GM15510 (cell line): ENCODE measurements around the gene RPTOR.

Experiments used
- POLR2A ChIP-seq: IDR thresholded peaks from 3 replicates; pipeline ENCODE4 v1.6.1; 2011; ENCODE audit warnings: borderline replicate concordance; ENCODE audit not compliant: insufficient read length; ENCODE audit errors: extremely low read depth

RPTOR gene

DNA sequence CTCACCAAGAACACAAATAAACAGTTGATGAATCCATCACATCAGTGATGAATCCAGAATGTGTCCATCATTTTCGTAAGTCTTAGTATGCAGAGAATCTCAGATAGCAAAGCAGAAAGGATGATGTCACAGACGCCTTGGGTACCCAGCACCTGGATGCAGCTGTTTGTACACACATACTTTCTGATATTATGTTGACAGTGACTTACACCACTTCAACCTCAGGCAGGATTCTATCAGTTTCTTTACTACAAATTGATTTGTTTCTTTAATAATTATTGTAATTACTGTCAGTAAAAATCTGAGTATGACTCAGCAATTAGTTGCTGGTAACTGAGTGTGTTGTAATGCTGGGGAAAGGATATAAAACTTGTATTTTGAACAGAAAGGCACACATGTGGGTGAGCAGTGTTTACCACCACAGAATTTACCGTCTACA, 159.8 kb downstream of the RPTOR start:
- no peak for TF ChIP-seq POLR2A

GRCh38 chr17:80704894-80705293, 160.3 kb downstream of the RPTOR start:
- no peak for TF ChIP-seq POLR2A

DNA sequence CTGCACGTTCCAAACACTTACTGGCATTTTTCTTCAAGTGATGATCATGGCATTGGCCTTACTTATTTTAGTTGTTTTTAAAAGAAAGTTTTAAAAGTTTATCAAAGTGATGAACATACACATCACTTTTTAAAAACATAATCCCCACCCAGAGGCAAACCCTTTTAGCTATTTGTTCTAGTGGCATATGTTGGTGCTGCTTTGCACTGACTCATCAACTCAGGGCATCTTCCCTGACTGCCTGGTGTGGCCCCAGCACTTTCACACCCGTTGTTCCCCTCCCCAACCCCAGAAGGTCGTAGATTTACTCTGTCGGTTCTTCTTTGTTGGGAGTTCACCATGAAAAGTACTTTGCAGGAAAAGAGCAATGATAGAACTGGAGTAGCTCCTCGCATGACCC, 161.3 kb downstream of the RPTOR start:
- TF ChIP-seq POLR2A, result no peak

- TF ChIP-seq POLR2A, result no peak
Observed at GRCh38 chr17:80706463-80706867, 161.8 kb downstream of the RPTOR start.

DNA sequence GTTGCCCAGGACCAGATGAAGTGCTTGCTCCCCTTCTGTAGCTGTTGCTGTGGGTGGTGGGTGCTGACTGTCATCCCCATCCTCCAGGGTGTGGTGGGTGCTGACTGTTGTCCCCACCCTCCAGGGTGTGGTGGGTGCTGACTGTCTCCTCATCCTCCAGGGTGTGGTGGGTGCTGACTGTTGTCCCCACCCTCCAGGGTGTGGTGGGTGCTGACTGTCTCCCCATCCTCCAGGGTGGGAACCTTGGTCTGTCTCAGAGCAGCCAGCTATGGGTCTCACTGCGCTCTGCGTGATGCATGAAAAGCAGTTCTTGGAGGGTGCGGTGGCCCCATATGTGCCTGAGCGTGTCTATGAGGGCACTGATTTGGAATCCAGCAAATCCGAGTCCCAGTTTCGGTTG, 163.8 kb downstream of the RPTOR start:
- TF ChIP-seq POLR2A, result no peak

DNA sequence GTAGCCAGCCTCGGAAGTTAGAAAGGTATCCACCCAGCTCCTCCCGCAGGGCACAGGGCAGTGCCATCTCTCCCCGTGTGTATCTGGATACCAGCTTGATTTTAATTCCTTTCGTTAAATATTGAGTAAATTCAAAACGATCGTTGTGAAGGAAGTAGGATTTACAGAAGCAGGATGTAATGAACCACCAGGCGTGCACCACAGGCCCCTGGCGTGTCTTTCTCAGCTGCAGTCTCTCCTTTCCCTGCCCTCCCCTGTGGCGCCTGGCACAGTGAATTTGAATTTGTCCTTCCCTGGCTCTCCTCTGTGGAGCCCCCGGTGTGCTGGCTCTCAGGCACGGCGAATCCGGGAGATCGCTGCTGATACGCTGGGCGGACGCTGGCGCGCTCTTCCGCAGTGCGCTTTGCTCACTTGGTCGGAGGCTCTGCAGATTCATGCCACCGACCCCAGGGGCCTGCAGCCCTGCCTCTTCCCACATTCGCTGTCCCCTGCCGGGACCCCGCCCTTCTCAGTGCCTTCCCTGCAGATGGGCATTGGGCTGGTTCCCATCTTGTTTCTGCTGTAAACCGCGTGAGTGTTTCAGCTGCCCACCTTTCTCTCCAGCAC, 164.6 kb downstream of the RPTOR start:
- no peak for TF ChIP-seq POLR2A

DNA sequence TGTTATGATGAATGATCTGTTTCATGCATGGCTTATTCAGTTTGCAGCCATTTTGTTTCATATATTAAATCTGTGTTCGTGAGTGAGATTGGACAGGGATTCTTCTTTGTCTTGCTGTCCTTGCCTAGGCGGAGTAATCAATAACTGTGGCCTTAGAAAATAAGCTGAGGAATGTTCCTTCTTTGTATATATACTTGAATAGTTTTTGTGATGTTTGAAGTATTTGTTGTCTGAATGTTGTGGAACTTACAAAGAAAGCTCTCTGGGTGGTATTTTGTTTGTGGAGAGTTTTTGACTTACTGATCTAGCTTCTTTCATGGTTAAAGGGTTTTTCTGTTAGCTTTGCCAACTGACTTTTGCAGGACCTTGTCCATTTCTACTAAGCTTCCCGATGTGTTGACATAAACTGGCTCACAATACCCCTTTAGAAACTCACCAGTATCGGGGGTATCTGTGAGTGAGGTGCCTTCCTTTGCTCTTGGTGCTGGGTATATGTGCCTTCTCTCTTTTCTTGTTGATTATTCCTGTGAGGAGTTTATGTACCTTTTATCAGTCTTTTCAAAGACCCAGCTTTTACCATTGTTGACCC, 166.2 kb downstream of the RPTOR start:
- TF ChIP-seq POLR2A, result no peak

GRCh38 chr17:80712089-80712488, 167.5 kb downstream of the RPTOR start:
- no peak for TF ChIP-seq POLR2A

DNA sequence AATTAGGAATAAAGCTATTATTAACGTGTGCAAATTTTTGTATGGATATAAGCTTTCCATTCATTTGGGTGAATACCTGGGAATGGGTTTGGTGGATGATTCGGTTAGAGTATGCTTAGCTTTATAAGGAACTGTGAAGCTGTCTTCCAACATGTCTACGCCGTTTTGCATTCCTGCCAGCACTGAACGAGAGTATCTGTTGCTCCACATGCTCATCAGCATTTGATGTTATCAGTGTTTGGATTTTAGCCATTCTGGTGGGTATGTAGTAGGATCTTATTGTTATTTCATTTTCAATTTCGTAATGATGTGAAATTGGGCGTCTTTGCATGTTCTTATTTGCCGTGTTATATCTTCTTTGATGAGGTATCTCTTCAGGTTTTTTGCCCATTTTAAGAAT, 168.0 kb downstream of the RPTOR start:
- TF ChIP-seq POLR2A, result no peak

GRCh38 chr17:80716986-80717719, 172.5 kb downstream of the RPTOR start:
- TF ChIP-seq POLR2A, result no peak

- TF ChIP-seq POLR2A, result no peak
Observed at GRCh38 chr17:80717720-80718083, 173.1 kb downstream of the RPTOR start.

GRCh38 chr17:80718428-80718827, 173.8 kb downstream of the RPTOR start:
- TF ChIP-seq POLR2A, result no peak

DNA sequence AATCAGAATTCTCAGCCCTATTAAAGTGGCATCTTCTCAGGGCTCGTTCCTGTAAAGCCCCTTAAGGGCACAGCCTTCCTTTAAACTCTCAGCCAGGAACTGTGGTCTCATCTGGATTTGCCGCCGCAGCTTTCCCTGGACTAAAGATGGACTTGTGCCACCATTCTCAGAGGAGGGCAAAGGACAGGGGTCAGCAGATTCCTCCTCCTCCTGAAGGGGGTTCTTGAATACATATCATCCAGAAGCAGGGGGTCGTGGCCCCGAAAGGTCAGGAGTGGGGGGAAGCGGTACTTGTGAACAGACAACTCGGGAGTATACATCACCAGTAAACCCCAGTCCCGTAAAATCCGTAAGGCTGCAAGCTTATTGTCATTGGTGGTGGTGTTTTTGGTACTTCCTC, 174.8 kb downstream of the RPTOR start:
- no peak for TF ChIP-seq POLR2A

GRCh38 chr17:80720610-80721577, 176.3 kb downstream of the RPTOR start:
- TF ChIP-seq POLR2A, result no peak

DNA sequence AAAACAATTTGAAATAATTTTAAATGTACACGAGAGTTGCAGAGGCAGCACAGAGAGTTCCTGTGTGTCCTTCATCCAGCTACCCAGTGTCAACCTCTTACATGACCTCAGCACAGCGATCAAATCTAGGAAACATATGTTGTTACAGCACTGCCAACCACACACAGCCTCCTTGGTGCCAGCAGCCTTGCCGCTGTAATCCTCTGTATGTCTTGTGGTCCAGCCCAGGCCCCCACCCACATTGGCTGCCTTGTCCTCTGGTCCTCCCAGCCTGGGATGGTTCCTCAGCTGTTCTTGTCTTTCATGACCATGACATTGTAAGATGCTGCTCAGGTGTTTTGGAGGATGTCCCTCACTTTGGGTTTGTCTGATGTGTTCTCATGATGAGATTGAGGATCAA, 178.0 kb downstream of the RPTOR start:
- no peak for TF ChIP-seq POLR2A
